A549 treated with DMSO at 1 μM for 4 hours (cell line): Measurements from ENCODE around the gene SPTBN1. TPM values are rescaled to one million over a fixed set of nuclear protein-coding genes. Genes with fewer than 3 reads are reported as not detected.

ENCODE experiments used
- total RNA-seq: library from RNA; stranded (reverse); fragments of 200-300 nt; extraction: Qiagen RNA extraction; gene quantifications from 5 replicates; pipeline ENCODE4 v1.2.3, GENCODE V29; 2022; ENCODE audit warnings: low read depth

The SPTBN1 gene
- 150 to 185 TPM (median 177 TPM) in 5 replicates for total RNA-seq

GRCh38 chr2:54455563-54456361 lies at the start of gene SPTBN1:
Gene SPTBN1, plus strand, starts transcription at chr2:54456327. Its CDS starts 70,092 bp downstream, at chr2:54526419.

Other genes with a start within 250 kb of the SPTBN1 start
- not detected in 5 replicates for gene TSPYL6, start 200.1 kb upstream of the SPTBN1 start, total RNA-seq